ENCODE measurements around the gene SERTM1. TPM values are rescaled to one million over a fixed set of nuclear protein-coding genes. Genes with fewer than 3 reads are reported as not detected.

SERTM1 gene
- total RNA-seq, 1 experiment from 2014 or later: 0.24 TPM

DNA sequence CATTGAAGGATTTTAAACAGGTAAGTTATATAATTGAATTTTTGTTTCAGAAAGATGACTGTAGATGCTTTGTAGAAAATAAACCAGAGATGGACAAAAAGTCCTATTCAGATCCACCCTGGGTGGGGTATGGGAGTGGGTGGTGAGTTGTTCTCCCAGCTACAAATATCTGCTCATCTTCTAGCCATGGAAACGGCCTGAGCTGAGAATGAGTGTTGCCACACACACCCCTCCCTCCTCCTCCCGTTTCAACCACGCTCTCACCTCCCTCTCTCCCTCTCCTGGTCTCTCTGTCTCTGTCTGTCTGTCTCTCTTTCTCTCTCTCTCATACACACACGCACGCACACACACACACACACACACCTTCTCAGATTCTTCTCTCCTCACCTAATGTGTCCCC, 26.4 kb downstream of the SERTM1 start:
- no peak overlapping the region for H2BK20ac ChIP-seq (ENCODE audit: low read depth, low read length, poor library complexity, severe bottlenecking)
- no peaks in the 10 kb centered on the region for H3K36me3 Mint-ChIP-seq (ENCODE audit: insufficient read depth in 1 of 3, low read depth in 3 of 3)
- no peak overlapping the region for H4K5ac ChIP-seq (ENCODE audit: insufficient read length, low read depth, low read length)
- no peak overlapping the region for H4K8ac ChIP-seq (replicated peaks; ENCODE audit: insufficient read length, low read depth, low read length)
- no peak overlapping the region for H2AFZ ChIP-seq (ENCODE audit: low read length)
- H3K23me2 ChIP-seq (ENCODE audit: insufficient read length, low read depth, low read length, poor library complexity, severe bottlenecking): peaks cover 3% of the 10 kb centered on the region
- no peak overlapping the region for H2BK12ac ChIP-seq (ENCODE audit: insufficient read length, low read depth, low read length)
- no peaks in the 10 kb centered on the region for H3K4me1 ChIP-seq (ENCODE audit: insufficient read depth, low read length)
- no peak overlapping the region for H2BK15ac ChIP-seq (ENCODE audit: low read depth, low read length)
- no peak overlapping the region for H3K4me3 Mint-ChIP-seq
- no peak overlapping the region for H3K23ac ChIP-seq (ENCODE audit: insufficient read length, low read depth, low read length)
- H2BK120ac ChIP-seq (ENCODE audit: low read depth, low read length, poor library complexity, severe bottlenecking): no peak overlapping the region
- no peaks in the 10 kb centered on the region for H3K9me3 Mint-ChIP-seq
- no peaks in the 10 kb centered on the region for H3K9me3 ChIP-seq (ENCODE audit: control insufficient read depth, low read depth, low read length)
- H2BK5ac ChIP-seq (ENCODE audit: insufficient read length, low read length): no peak overlapping the region
- DNase-seq: no peak
- H3K18ac ChIP-seq (ENCODE audit: insufficient read length, low read depth, low read length): no peak overlapping the region
- H3K27ac ChIP-seq (ENCODE audit: insufficient read length, low read depth, low read length): no peak overlapping the region
- H3K4me1 Mint-ChIP-seq: no peaks in the 10 kb centered on the region
- no peak overlapping the region for H4K91ac ChIP-seq (ENCODE audit: insufficient read length, low read depth, low read length)
- no peak overlapping the region for H3T11ph ChIP-seq (ENCODE audit: low read length)
- no peak overlapping the region for H3K9ac ChIP-seq (ENCODE audit: extremely low read depth, insufficient read length, low read length)
- no peak overlapping the region for H2AK5ac ChIP-seq (ENCODE audit: insufficient read length, low read length)
- no peak overlapping the region for H3K27ac Mint-ChIP-seq
- H3K4me2 ChIP-seq (ENCODE audit: insufficient read depth, insufficient read length, low read length): no peak overlapping the region
- H3K14ac ChIP-seq (ENCODE audit: insufficient read depth, low read length): no peak overlapping the region
- H3K56ac ChIP-seq (ENCODE audit: insufficient read length, low read depth, low read length): no peak overlapping the region
- H3K27me3 Mint-ChIP-seq (ENCODE audit: low read depth): no peaks in the 10 kb centered on the region; the same call in 1 of the 2 replicates
- H3K4ac ChIP-seq (ENCODE audit: low read depth, low read length): no peak overlapping the region
- TF ChIP-seq, protein P1, sequence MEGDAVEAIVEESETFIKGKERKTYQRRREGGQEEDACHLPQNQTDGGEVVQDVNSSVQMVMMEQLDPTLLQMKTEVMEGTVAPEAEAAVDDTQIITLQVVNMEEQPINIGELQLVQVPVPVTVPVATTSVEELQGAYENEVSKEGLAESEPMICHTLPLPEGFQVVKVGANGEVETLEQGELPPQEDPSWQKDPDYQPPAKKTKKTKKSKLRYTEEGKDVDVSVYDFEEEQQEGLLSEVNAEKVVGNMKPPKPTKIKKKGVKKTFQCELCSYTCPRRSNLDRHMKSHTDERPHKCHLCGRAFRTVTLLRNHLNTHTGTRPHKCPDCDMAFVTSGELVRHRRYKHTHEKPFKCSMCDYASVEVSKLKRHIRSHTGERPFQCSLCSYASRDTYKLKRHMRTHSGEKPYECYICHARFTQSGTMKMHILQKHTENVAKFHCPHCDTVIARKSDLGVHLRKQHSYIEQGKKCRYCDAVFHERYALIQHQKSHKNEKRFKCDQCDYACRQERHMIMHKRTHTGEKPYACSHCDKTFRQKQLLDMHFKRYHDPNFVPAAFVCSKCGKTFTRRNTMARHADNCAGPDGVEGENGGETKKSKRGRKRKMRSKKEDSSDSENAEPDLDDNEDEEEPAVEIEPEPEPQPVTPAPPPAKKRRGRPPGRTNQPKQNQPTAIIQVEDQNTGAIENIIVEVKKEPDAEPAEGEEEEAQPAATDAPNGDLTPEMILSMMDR (conservative IDR thresholded peaks at IDR 0.05): no peak
- no peaks in the 10 kb centered on the region for H3K79me1 ChIP-seq (ENCODE audit: insufficient read depth, low read depth, low read length, poor library complexity, severe bottlenecking)
- no peaks in the 10 kb centered on the region for H4K20me1 ChIP-seq (ENCODE audit: control insufficient read depth, insufficient read depth, insufficient read length)
- H3K79me2 ChIP-seq (ENCODE audit: insufficient read depth, low read length): no peaks in the 10 kb centered on the region
- H3K27me3 ChIP-seq (ENCODE audit: insufficient read depth, low read length): no peaks in the 10 kb centered on the region
- WGBS (ENCODE audit: extremely low coverage, insufficient read length, low lambda C conversion rate): no CpG with 5 or more reads among the region's 5 CpGs

Measured in H9 (cell line).